HL-60 (cell line): ENCODE results near the gene BAHCC1.
A peak's percentile ranks its signal among the peaks of the same experiment; 100 is the strongest.

ENCODE experiments used
- DNase-seq, 2 experiments: peaks; one replicate each; pipeline ENCODE4 v3.0.0-alpha.2; 2010 to 2020; ENCODE audit warnings: low read depth in 1 of 2, low spot score in 1 of 2
- H3K27ac ChIP-seq: fragments of 250-450 bp; sonication (Bioruptor Pico); replicated peaks from 2 replicates; pipeline ENCODE4 v1.5.1; 2020; ENCODE audit warnings: mild to moderate bottlenecking, moderate library complexity
- H3K27me3 ChIP-seq: fragments of 250-450 bp; sonication (Bioruptor Pico); 2 replicates; pipeline ENCODE4 v1.5.1; 2021; ENCODE audit warnings: mild to moderate bottlenecking, moderate library complexity; ENCODE audit not compliant: insufficient read depth, poor library complexity, severe bottlenecking
- H3K4me3 ChIP-seq: replicated peaks from 2 replicates; pipeline ENCODE4 v1.5.1; 2011; ENCODE audit warnings: mild to moderate bottlenecking, control low read depth, low read length; ENCODE audit not compliant: insufficient read depth
- GABPA ChIP-seq: IDR thresholded peaks from 2 replicates; pipeline ENCODE4 v1.6.1; 2012; ENCODE audit warnings: low read depth
- POLR2AphosphoS5 ChIP-seq: IDR thresholded peaks from 2 replicates; pipeline ENCODE4 v1.6.1; 2012; ENCODE audit warnings: low read depth
- REST ChIP-seq: IDR thresholded peaks from 2 replicates; pipeline ENCODE4 v1.6.1; 2012; ENCODE audit warnings: low read depth; ENCODE audit not compliant: insufficient replicate concordance
- SPI1 ChIP-seq: IDR thresholded peaks from 2 replicates; pipeline ENCODE4 v1.6.1; 2012; ENCODE audit warnings: low read depth, mild to moderate bottlenecking, borderline replicate concordance
- TF ChIP-seq, protein P1 (sequence below): IDR thresholded peaks from one replicate; pipeline ENCODE4 v1.5.1; 2011; ENCODE audit warnings: low read length, control low read depth, inconsistent platforms; ENCODE audit not compliant: insufficient read depth

The BAHCC1 gene

DNA sequence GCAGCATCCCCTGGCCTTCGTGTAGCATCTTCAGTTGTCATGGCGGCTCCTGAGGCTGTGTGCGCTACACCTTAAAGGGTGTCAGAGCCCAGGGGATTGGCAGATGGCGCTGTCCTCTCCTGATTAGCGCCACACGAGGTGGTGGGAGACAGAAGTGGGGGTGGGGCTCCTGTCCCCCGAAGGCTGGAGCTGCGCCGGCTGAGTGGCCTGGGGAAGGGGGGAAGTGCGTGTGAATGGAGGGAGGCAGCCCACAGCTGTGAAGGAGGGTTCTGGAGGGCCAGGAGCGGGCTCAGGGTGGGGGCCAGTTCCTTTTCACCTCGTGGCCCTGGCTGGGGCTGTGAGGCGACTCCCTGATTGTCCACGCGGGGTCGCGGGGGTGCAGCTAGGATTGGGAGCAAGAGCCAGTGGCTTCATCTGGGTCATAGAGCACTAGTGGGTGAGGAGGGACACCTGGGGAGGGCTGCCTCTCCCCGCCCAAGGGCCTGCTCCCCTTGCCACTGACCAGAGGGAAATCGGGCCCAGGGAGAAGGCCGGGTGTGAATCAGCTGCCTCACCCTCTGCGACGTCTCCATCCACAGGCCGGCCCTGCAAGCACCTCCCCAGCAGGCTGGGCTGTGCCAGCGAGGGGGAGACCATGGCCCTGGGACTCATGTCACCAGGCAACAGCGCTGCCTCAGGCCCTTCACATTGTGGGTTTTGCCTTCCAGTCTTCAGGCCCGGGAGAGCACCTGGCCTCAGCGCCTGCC is 14.1 kb downstream of the BAHCC1 start:
- Histone ChIP-seq H3K27me3 (no peaks in the 10 kb centered on the region), H3K4me3 (no peak overlapping the region), H3K27ac (no peak overlapping the region)
- no peak for TF ChIP-seq SPI1
- peak; percentile 29; the same call in 1 of the 2 replicates for TF ChIP-seq POLR2AphosphoS5
- no peak for TF ChIP-seq GABPA
- no peak for TF ChIP-seq REST
- TF ChIP-seq, protein P1, sequence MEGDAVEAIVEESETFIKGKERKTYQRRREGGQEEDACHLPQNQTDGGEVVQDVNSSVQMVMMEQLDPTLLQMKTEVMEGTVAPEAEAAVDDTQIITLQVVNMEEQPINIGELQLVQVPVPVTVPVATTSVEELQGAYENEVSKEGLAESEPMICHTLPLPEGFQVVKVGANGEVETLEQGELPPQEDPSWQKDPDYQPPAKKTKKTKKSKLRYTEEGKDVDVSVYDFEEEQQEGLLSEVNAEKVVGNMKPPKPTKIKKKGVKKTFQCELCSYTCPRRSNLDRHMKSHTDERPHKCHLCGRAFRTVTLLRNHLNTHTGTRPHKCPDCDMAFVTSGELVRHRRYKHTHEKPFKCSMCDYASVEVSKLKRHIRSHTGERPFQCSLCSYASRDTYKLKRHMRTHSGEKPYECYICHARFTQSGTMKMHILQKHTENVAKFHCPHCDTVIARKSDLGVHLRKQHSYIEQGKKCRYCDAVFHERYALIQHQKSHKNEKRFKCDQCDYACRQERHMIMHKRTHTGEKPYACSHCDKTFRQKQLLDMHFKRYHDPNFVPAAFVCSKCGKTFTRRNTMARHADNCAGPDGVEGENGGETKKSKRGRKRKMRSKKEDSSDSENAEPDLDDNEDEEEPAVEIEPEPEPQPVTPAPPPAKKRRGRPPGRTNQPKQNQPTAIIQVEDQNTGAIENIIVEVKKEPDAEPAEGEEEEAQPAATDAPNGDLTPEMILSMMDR: no peak
- no peak for DNase-seq

GRCh38 chr17:81410852-81411251 is 15.6 kb downstream of the BAHCC1 start:
- Histone ChIP-seq H3K27me3 (no peaks in the 10 kb centered on the region), H3K27ac (no peak overlapping the region), H3K4me3 (no peak overlapping the region)
- TF ChIP-seq, protein P1: no peak
- no peak for TF ChIP-seq SPI1
- TF ChIP-seq REST: no peak
- no peak for TF ChIP-seq POLR2AphosphoS5
- TF ChIP-seq GABPA: no peak
- DNase-seq: no peak

- TF ChIP-seq REST: no peak
- TF ChIP-seq, protein P1: no peak
- no peak for TF ChIP-seq POLR2AphosphoS5
- TF ChIP-seq SPI1: no peak
- no peak for TF ChIP-seq GABPA
- no peak for DNase-seq
- H3K4me3 ChIP-seq: no peak overlapping the region
- H3K27me3 ChIP-seq: no peaks in the 10 kb centered on the region
- H3K27ac ChIP-seq: no peak overlapping the region
Observed at GRCh38 chr17:81411305-81411704, 16.0 kb downstream of the BAHCC1 start.
